Mesenchymal stem cell (in vitro differentiated cells and primary cell): ENCODE measurements around the gene SLC45A2.

ENCODE experiments used
- DNase-seq: peaks from one replicate; pipeline ENCODE4 v3.0.0-alpha.2; 2013
- H2AFZ ChIP-seq: one replicate; pipeline ENCODE4 v1.6.1; 2013; ENCODE audit warnings: low read depth, mild to moderate bottlenecking, control low read depth, inconsistent platforms, low read length, moderate library complexity
- H2AK5ac ChIP-seq: 2 replicates; pipeline ENCODE4 v1.6.1; 2013; ENCODE audit warnings: low read length, moderate library complexity, mild to moderate bottlenecking, inconsistent platforms; ENCODE audit not compliant: severe bottlenecking
- H2BK120ac ChIP-seq: one replicate; pipeline ENCODE4 v1.6.1; 2013; ENCODE audit warnings: low read depth, mild to moderate bottlenecking, inconsistent platforms, low read length, moderate library complexity
- H2BK12ac ChIP-seq, 2 experiments: one replicate each; pipeline ENCODE4 v1.6.1; 2013; ENCODE audit warnings: inconsistent platforms in 2 of 2, low read length in 2 of 2, mild to moderate bottlenecking in 2 of 2, moderate library complexity in 2 of 2, control low read depth in 1 of 2
- H2BK15ac ChIP-seq: one replicate; pipeline ENCODE4 v1.6.1; 2013; ENCODE audit warnings: mild to moderate bottlenecking, low read depth, inconsistent platforms; ENCODE audit not compliant: poor library complexity, severe bottlenecking
- H2BK5ac ChIP-seq: 2 replicates; pipeline ENCODE4 v1.6.1; 2013; ENCODE audit warnings: low read depth, mild to moderate bottlenecking, low read length, control low read depth, inconsistent platforms; ENCODE audit not compliant: poor library complexity, severe bottlenecking
- H3K14ac ChIP-seq, 2 experiments: one replicate each; pipeline ENCODE4 v1.6.1; 2013; ENCODE audit warnings: inconsistent platforms in 2 of 2, low read length in 2 of 2, control low read depth in 1 of 2, mild to moderate bottlenecking in 1 of 2, moderate library complexity in 1 of 2
- H3K18ac ChIP-seq, 2 experiments: one replicate each; pipeline ENCODE4 v1.6.1; 2013; ENCODE audit warnings: inconsistent platforms in 2 of 2, low read length in 2 of 2, control low read depth in 1 of 2, low read depth in 1 of 2, mild to moderate bottlenecking in 1 of 2
- H3K23ac ChIP-seq, 2 experiments: one replicate each; pipeline ENCODE4 v1.6.1; 2013; ENCODE audit warnings: inconsistent platforms in 2 of 2, low read length in 2 of 2, mild to moderate bottlenecking in 2 of 2, moderate library complexity in 2 of 2, control low read depth in 1 of 2
- H3K27ac ChIP-seq: 2 replicates; pipeline ENCODE4 v1.5.1; 2013; ENCODE audit warnings: mild to moderate bottlenecking, moderate library complexity, low read length, control low read depth, inconsistent platforms; ENCODE audit not compliant: poor library complexity, severe bottlenecking
- H3K27me3 ChIP-seq, 2 experiments: 2 replicates each; pipeline versions ENCODE4 v1.6.1 to v1.7.0; 2013; ENCODE audit warnings: low read length in 2 of 2, mild to moderate bottlenecking in 2 of 2, moderate library complexity in 2 of 2, control low read depth in 1 of 2, inconsistent platforms in 1 of 2; ENCODE audit not compliant: control insufficient read depth in 1 of 2, insufficient read depth in 1 of 2
- H3K36me3 ChIP-seq, 2 experiments: 2 replicates each; pipeline versions ENCODE4 v1.6.1 to v1.7.0; 2013; ENCODE audit warnings: low read length in 2 of 2, control low read depth in 1 of 2, inconsistent platforms in 1 of 2, low read depth in 1 of 2, mild to moderate bottlenecking in 1 of 2; ENCODE audit not compliant: insufficient read depth in 2 of 2, control insufficient read depth in 1 of 2
- H3K4ac ChIP-seq, 2 experiments: one replicate each; pipeline ENCODE4 v1.6.1; 2013; ENCODE audit warnings: inconsistent platforms in 2 of 2, low read length in 2 of 2, mild to moderate bottlenecking in 2 of 2, moderate library complexity in 2 of 2, control low read depth in 1 of 2, low read depth in 1 of 2
- H3K4me1 ChIP-seq: 2 replicates; pipeline ENCODE4 v1.6.1; 2013; ENCODE audit warnings: low read depth, low read length, control low read depth; ENCODE audit not compliant: control insufficient read depth, insufficient read depth
- H3K4me2 ChIP-seq: 2 replicates; pipeline ENCODE4 v1.6.1; 2013; ENCODE audit warnings: low read length, mild to moderate bottlenecking, inconsistent platforms; ENCODE audit not compliant: poor library complexity, severe bottlenecking
- H3K4me3 ChIP-seq, 2 experiments: 2 replicates each; pipeline versions ENCODE4 v1.5.1 to v1.7.0; 2013; ENCODE audit warnings: low read length in 2 of 2, mild to moderate bottlenecking in 2 of 2, control low read depth in 1 of 2, low read depth in 1 of 2; ENCODE audit not compliant: insufficient read depth in 1 of 2
- H3K79me1 ChIP-seq: replicated peaks from 2 replicates; pipeline ENCODE4 v1.6.1; 2013; ENCODE audit warnings: mild to moderate bottlenecking, control low read depth, low read length, inconsistent platforms; ENCODE audit not compliant: poor library complexity, severe bottlenecking
- H3K9ac ChIP-seq: 2 replicates; pipeline ENCODE4 v1.7.0; 2013; ENCODE audit warnings: mild to moderate bottlenecking, low read length, moderate library complexity
- H3K9me3 ChIP-seq: 2 replicates; pipeline ENCODE4 v1.7.0; 2013; ENCODE audit warnings: mild to moderate bottlenecking, low read length; ENCODE audit not compliant: control insufficient read depth
- H4K8ac ChIP-seq: one replicate; pipeline ENCODE4 v1.6.1; 2013; ENCODE audit warnings: inconsistent platforms, mild to moderate bottlenecking, low read length, moderate library complexity
- H4K91ac ChIP-seq: one replicate; pipeline ENCODE4 v1.6.1; 2013; ENCODE audit warnings: mild to moderate bottlenecking, low read length, inconsistent platforms
- WGBS: methylation state at CpG from one replicate; pipeline ENCODE4 v1.1.7; 2013; ENCODE audit warnings: mixed read lengths; 5-methylcytosine and 5-hydroxymethylcytosine counted together

SLC45A2 gene

DNA sequence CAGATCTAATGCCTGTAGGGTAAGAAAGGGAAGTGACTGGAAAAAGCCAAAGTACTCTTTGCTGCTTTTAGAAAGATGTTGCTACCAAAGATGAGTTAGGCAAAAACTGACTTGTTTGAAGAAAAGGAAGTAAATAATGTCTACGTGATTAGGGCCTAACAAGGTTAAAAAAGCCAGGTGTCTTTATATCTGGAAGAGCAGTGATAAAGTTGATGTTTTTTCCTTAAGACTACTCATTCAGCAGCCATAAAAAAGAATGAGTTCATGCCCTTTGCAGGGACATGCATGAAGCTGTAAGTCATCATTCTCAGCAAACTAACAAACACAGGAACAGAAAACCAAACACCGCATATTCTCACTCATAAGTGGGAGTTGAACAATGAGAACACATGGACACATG is 36.8 kb upstream of the SLC45A2 start:
- Histone ChIP-seq H3K79me1 (no peaks in the 10 kb centered on the region), H3K18ac (no peak overlapping the region), H3K23ac (no peak overlapping the region), H3K27me3 (no peaks in the 10 kb centered on the region), H3K4me1 (no peaks in the 10 kb centered on the region), H2BK15ac (no peak overlapping the region), H3K36me3 (peaks cover 0 to 3% of the 10 kb centered on the region in 2 experiments), H2AFZ (no peak overlapping the region), H3K27ac (no peak overlapping the region), H4K8ac (no peak overlapping the region), H2BK12ac (no peak overlapping the region), H3K9me3 (no peaks in the 10 kb centered on the region), H3K4me2 (no peak overlapping the region), H4K91ac (no peak overlapping the region), H2AK5ac (no peak overlapping the region), H3K4me3 (no peak overlapping the region), H2BK120ac (no peak overlapping the region), H3K14ac (no peak overlapping the region), H3K4ac (no peak overlapping the region), H2BK5ac (no peak overlapping the region), H3K9ac (no peak overlapping the region)
- WGBS, result 60% methylated on average over 1 of the region's 2 CpGs
- DNase-seq, result no peak

DNA sequence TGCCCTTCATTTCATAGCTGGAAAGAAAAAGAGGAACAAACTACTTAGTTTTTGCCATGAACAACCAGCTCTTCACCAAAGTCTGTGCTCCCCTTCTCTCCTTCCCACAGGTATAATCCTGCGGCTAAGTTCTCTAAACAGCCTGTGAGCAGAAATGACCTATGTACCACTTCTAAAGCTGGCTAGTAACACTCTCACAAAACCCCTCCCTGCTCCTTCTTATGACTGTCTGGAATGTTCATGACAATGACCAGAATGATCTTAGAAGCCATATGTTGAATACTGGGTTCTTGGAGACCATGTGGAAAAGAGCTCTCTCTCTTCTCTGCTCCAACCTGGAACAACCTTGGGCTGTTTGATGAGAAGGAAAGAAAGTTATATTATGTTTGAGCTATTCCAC is 36.2 kb upstream of the SLC45A2 start:
- Histone ChIP-seq H3K9me3 (no peaks in the 10 kb centered on the region), H2BK12ac (no peak overlapping the region), H3K14ac (no peak overlapping the region), H3K18ac (no peak overlapping the region), H3K36me3 (no peaks in the 10 kb centered on the region), H3K23ac (no peak overlapping the region), H2AFZ (no peak overlapping the region), H4K91ac (no peak overlapping the region), H3K4me2 (no peak overlapping the region), H3K4me3 (no peak overlapping the region), H3K27ac (no peak overlapping the region), H3K9ac (no peak overlapping the region), H3K4me1 (no peaks in the 10 kb centered on the region), H2BK120ac (no peak overlapping the region), H3K4ac (no peak overlapping the region), H2BK15ac (no peak overlapping the region), H3K27me3 (no peaks in the 10 kb centered on the region), H2AK5ac (no peak overlapping the region), H3K79me1 (no peaks in the 10 kb centered on the region), H4K8ac (no peak overlapping the region), H2BK5ac (no peak overlapping the region)
- 92% methylated on average over 1 of the region's 1 CpG for WGBS
- no peak for DNase-seq

DNA sequence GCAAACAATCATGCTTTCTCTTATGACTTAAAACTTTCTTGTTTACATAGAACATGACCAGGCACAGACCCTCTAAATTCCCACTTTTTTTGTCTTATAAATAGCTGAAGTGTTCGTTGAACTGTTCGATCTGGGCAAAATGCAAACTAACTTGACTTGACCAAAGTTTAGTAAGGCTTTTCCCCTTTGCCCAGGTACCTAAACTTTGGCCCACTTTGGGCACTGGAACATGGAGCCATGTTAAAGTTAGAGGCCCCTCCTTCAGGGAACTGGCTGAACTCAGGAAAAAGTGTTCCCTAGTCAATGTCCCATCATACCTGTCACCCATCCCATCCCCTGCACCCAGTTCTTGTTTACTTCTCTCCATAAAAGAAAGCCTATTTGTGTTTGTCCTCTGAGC is 32.8 kb upstream of the SLC45A2 start:
- Histone ChIP-seq H3K27me3 (no peaks in the 10 kb centered on the region), H3K4me3 (no peak overlapping the region), H3K36me3 (no peaks in the 10 kb centered on the region), H2BK15ac (no peak overlapping the region), H3K9me3 (no peaks in the 10 kb centered on the region), H3K14ac (no peak overlapping the region), H3K18ac (no peak overlapping the region), H3K4ac (no peak overlapping the region), H3K4me1 (no peaks in the 10 kb centered on the region), H3K79me1 (no peaks in the 10 kb centered on the region), H3K4me2 (no peak overlapping the region), H3K27ac (no peak overlapping the region), H3K9ac (no peak overlapping the region), H2AK5ac (no peak overlapping the region), H4K91ac (no peak overlapping the region), H2BK5ac (no peak overlapping the region), H4K8ac (no peak overlapping the region), H2BK12ac (no peak overlapping the region), H2BK120ac (no peak overlapping the region), H3K23ac (no peak overlapping the region), H2AFZ (no peak overlapping the region)
- no peak for DNase-seq
- WGBS, result 85% methylated on average over 2 of the region's 2 CpGs

DNA sequence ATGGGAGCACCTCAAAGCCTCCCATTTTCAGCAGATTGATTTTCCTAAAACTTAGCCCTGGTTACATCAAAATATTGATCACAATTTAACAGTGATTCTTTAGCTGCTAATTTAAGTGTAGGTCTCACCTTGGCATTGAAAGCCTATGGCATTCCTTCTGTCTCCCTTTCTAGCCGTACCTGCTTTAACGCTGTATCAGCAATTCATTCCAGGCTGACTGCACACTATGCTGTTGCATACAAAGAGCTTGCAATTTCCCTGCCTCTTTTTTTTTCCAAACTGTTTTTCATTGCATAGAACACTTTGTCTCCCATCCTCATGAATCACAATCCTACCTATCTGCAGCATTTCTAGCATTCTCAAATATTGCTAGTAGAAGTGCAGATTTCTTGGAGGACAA is 32.3 kb upstream of the SLC45A2 start:
- Histone ChIP-seq H2AK5ac (no peak overlapping the region), H3K4ac (no peak overlapping the region), H3K36me3 (no peaks in the 10 kb centered on the region), H3K4me1 (no peaks in the 10 kb centered on the region), H3K4me3 (no peak overlapping the region), H3K79me1 (no peaks in the 10 kb centered on the region), H2BK5ac (no peak overlapping the region), H4K8ac (no peak overlapping the region), H3K9me3 (no peaks in the 10 kb centered on the region), H3K27me3 (no peaks in the 10 kb centered on the region), H3K23ac (no peak overlapping the region), H3K9ac (no peak overlapping the region), H3K14ac (no peak overlapping the region), H4K91ac (no peak overlapping the region), H3K27ac (no peak overlapping the region), H3K18ac (no peak overlapping the region), H2BK12ac (no peak overlapping the region), H2AFZ (no peak overlapping the region), H3K4me2 (no peak overlapping the region), H2BK15ac (no peak overlapping the region), H2BK120ac (no peak overlapping the region)
- DNase-seq, result no peak
- 78% methylated on average over 2 of the region's 2 CpGs for WGBS
